Gastroesophageal sphincter (tissue), 4 donors: Measurements from ENCODE around the gene GIPC3. TPM values are rescaled to one million over a fixed set of nuclear protein-coding genes. Genes with fewer than 3 reads are reported as not detected.

Experiments
- ATAC-seq: fragments of 150-250 bp; one replicate; pipeline ENCODE4 v1.9.1; 2016; ENCODE audit warnings: mild to moderate bottlenecking, moderate library complexity
- H3K27ac ChIP-seq, 4 donors: fragments of 200-600 bp; sonication (generic) in 3 of 4; 1 replicate in 3 of 4; 2 replicates in 1 of 4; pipeline ENCODE4 v1.5.1; 2016 to 2019
- H3K27me3 ChIP-seq: fragments of 200-600 bp; sonication (generic); one replicate; pipeline ENCODE4 v1.5.1; 2019
- H3K36me3 ChIP-seq, 2 donors: fragments of 200-600 bp; sonication (generic); one replicate each; pipeline ENCODE4 v1.5.1; 2019; ENCODE audit warnings: control low read depth in 1 of 2
- H3K4me1 ChIP-seq, 3 donors: fragments of 200-600 bp; sonication (generic); 1 replicate in 2 of 3; 2 replicates in 1 of 3; pipeline ENCODE4 v1.5.1; 2016 to 2019; ENCODE audit warnings: control low read depth in 2 of 3
- H3K4me3 ChIP-seq, 2 donors: fragments of 200-600 bp; sonication (generic); one replicate each; pipeline ENCODE4 v1.5.1; 2019; ENCODE audit warnings: mild to moderate bottlenecking in 1 of 2, moderate library complexity in 1 of 2
- H3K9me3 ChIP-seq, 3 donors: fragments of 200-600 bp; sonication (generic); one replicate each; pipeline ENCODE4 v1.5.1; 2017 to 2019; ENCODE audit warnings: control low read depth in 2 of 3
- EP300 ChIP-seq: sonication (generic); formaldehyde crosslinking; IDR thresholded peaks from one replicate; pipeline ENCODE4 v1.6.1; 2017; ENCODE audit warnings: antibody characterized with exemption, mild to moderate bottlenecking
- POLR2A ChIP-seq, 2 donors: fragments of 450-650 bp; IDR thresholded peaks; one replicate each; pipeline ENCODE4 v1.6.1; 2017; ENCODE audit warnings: antibody characterized with exemption in 2 of 2, mild to moderate bottlenecking in 2 of 2, moderate library complexity in 1 of 2
- POLR2AphosphoS5 ChIP-seq: sonication (generic); formaldehyde crosslinking; IDR thresholded peaks from one replicate; pipeline ENCODE4 v1.6.1; 2017; ENCODE audit warnings: antibody characterized with exemption
- WGBS, 2 donors: methylation state at CpG; one replicate each; pipeline ENCODE4 v1.1.5; 2018; ENCODE audit warnings: low coverage in 1 of 2; 5-methylcytosine and 5-hydroxymethylcytosine counted together
- total RNA-seq, 4 donors: library from RNA; depleted of rRNA; stranded (reverse); fragments of >200 nt; gene quantifications; one replicate each; pipeline ENCODE4 v1.1.0, GENCODE V29; 2016
- TF ChIP-seq, protein P1 (sequence below), 4 experiments: fragments of 200-600 bp in 2 of 4; fragments of 450-650 bp in 2 of 4; sonication (generic) in 1 of 4; IDR thresholded peaks; one replicate each; pipeline ENCODE4 v1.5.1; 2017 to 2019; ENCODE audit warnings: antibody characterized with exemption in 4 of 4, mild to moderate bottlenecking in 2 of 4, moderate library complexity in 2 of 4

GIPC3 gene
- total RNA-seq, 4 donors from 2014 or later: 0.94 to 16.8 (median 2.1) TPM

- Histone ChIP-seq H3K9me3 (no peaks in the 10 kb centered on the region), H3K4me1 (peaks cover 0 to 56% (median 26%) of the 10 kb centered on the region in 3 donors), H3K4me3 (no peak overlapping the region), H3K27ac (peak overlapping the region; percentile 12 to 86 (median 78)), H3K36me3 (peaks cover 0 to 11% of the 10 kb centered on the region in 2 donors), H3K27me3 (no peaks in the 10 kb centered on the region)
- WGBS, 2 donors: 60 to 81% methylated on average over 1 to 8 of the region's 23 CpGs
- no peak for ATAC-seq
- TF ChIP-seq EP300 (no peak), POLR2A (IDR thresholded peaks at IDR 0.05) (no peak), POLR2AphosphoS5 (peak; percentile 36)
- TF ChIP-seq, protein P1, sequence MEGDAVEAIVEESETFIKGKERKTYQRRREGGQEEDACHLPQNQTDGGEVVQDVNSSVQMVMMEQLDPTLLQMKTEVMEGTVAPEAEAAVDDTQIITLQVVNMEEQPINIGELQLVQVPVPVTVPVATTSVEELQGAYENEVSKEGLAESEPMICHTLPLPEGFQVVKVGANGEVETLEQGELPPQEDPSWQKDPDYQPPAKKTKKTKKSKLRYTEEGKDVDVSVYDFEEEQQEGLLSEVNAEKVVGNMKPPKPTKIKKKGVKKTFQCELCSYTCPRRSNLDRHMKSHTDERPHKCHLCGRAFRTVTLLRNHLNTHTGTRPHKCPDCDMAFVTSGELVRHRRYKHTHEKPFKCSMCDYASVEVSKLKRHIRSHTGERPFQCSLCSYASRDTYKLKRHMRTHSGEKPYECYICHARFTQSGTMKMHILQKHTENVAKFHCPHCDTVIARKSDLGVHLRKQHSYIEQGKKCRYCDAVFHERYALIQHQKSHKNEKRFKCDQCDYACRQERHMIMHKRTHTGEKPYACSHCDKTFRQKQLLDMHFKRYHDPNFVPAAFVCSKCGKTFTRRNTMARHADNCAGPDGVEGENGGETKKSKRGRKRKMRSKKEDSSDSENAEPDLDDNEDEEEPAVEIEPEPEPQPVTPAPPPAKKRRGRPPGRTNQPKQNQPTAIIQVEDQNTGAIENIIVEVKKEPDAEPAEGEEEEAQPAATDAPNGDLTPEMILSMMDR (IDR thresholded peaks at IDR 0.05): no peak
These were observed 18.0 kb downstream of the GIPC3 start for GRCh38 chr19:3603121-3603811.

GRCh38 chr19:3604227-3604986, 19.1 kb downstream of the GIPC3 start:
- H3K4me1 ChIP-seq: peaks cover 0 to 67% (median 32%) of the 10 kb centered on the region in 3 donors
- H3K27ac ChIP-seq: peak overlapping the region in 3 of 4 donors; percentile 78 to 86 (median 79)
- no peaks in the 10 kb centered on the region for H3K27me3 ChIP-seq
- TF ChIP-seq POLR2A (IDR thresholded peaks at IDR 0.05) (no peak), POLR2AphosphoS5 (peak; percentile 6), EP300 (no peak)
- WGBS, 2 donors: 75 to 93% methylated on average over 3 to 4 of the region's 27 CpGs
- ATAC-seq: no peak
- peaks cover 0 to 11% of the 10 kb centered on the region in 2 donors for H3K36me3 ChIP-seq
- H3K9me3 ChIP-seq: no peaks in the 10 kb centered on the region
- peak overlapping the region in 1 of 2 donors; percentile 76 for H3K4me3 ChIP-seq

GRCh38 chr19:3604987-3605343, 19.7 kb downstream of the GIPC3 start:
- ATAC-seq: no peak
- H3K4me1 ChIP-seq: peaks cover 0 to 73% (median 32%) of the 10 kb centered on the region in 3 donors
- WGBS, 2 donors: no CpG with 5 or more reads among the region's 11 CpGs
- H3K9me3 ChIP-seq: no peaks in the 10 kb centered on the region
- no peak for TF ChIP-seq POLR2AphosphoS5
- no peak for TF ChIP-seq EP300
- TF ChIP-seq, protein P1 (IDR thresholded peaks at IDR 0.05): no peak
- no peak for TF ChIP-seq POLR2A (IDR thresholded peaks at IDR 0.05)
- H3K27ac ChIP-seq: peak overlapping the region in 3 of 4 donors; percentile 78 to 86 (median 79)
- H3K4me3 ChIP-seq: peak overlapping the region in 1 of 2 donors; percentile 76
- H3K36me3 ChIP-seq: peaks cover 0 to 6% of the 10 kb centered on the region in 2 donors
- no peaks in the 10 kb centered on the region for H3K27me3 ChIP-seq

- H3K27ac ChIP-seq: peak overlapping the region in 3 of 4 donors; percentile 78 to 86 (median 79)
- TF ChIP-seq, protein P1 (IDR thresholded peaks at IDR 0.05): no peak
- no peak for TF ChIP-seq POLR2AphosphoS5
- no peak for TF ChIP-seq POLR2A (IDR thresholded peaks at IDR 0.05)
- TF ChIP-seq EP300: no peak
- H3K9me3 ChIP-seq: no peaks in the 10 kb centered on the region
- peaks cover 0 to 77% (median 32%) of the 10 kb centered on the region in 3 donors for H3K4me1 ChIP-seq
- no peak for ATAC-seq
- H3K36me3 ChIP-seq: peaks cover 0 to 4% of the 10 kb centered on the region in 2 donors
- H3K27me3 ChIP-seq: no peaks in the 10 kb centered on the region
- WGBS, 2 donors: 8 to 20% methylated on average over 1 to 3 of the region's 3 CpGs
- peak overlapping the region in 1 of 2 donors; percentile 76 for H3K4me3 ChIP-seq
These were observed 20.1 kb downstream of the GIPC3 start for GRCh38 chr19:3605361-3605760.

GRCh38 chr19:3605770-3606169, 20.5 kb downstream of the GIPC3 start:
- Histone ChIP-seq H3K27me3 (no peaks in the 10 kb centered on the region), H3K36me3 (peaks cover 0 to 6% of the 10 kb centered on the region in 2 donors), H3K4me1 (peaks cover 0 to 81% (median 32%) of the 10 kb centered on the region in 3 donors), H3K4me3 (peak overlapping the region; percentile 52 to 76), H3K9me3 (no peaks in the 10 kb centered on the region), H3K27ac (peak overlapping the region in 3 of 4 donors; percentile 82 to 92 (median 86))
- ATAC-seq: no peak
- no peak for TF ChIP-seq POLR2A (IDR thresholded peaks at IDR 0.05)
- no peak for TF ChIP-seq EP300
- TF ChIP-seq, protein P1 (IDR thresholded peaks at IDR 0.05): no peak
- no peak for TF ChIP-seq POLR2AphosphoS5
- WGBS, 2 donors: 27 to 31% methylated on average over 4 to 5 of the region's 5 CpGs
